ENCODE measurements around the gene LTF.

GRCh38 chr3:46413951-46414350 lies 50.8 kb downstream of the LTF start:
- TF ChIP-seq CTCF (conservative IDR thresholded peaks at IDR 0.05; ENCODE audit: low read depth in 2 of 2), result no peak
- no peak for TF ChIP-seq EZH2phosphoT487 (IDR thresholded peaks at IDR 0.05; ENCODE audit: unreplicated experiment)
- TF ChIP-seq STAT1 (IDR thresholded peaks at IDR 0.05; ENCODE audit: unreplicated experiment), result no peak
- no peak for TF ChIP-seq EZH2 (IDR thresholded peaks at IDR 0.05; ENCODE audit: low read depth, unreplicated experiment)
- no peak for TF ChIP-seq POLR2AphosphoS5 (IDR thresholded peaks at IDR 0.05; ENCODE audit: low read depth)
- TF ChIP-seq REST (IDR thresholded peaks at IDR 0.05; ENCODE audit: unreplicated experiment), result no peak
- TF ChIP-seq JUNB (IDR thresholded peaks at IDR 0.05; ENCODE audit: unreplicated experiment), result no peak
- TF ChIP-seq CREB1 (CRISPR knock-in tag; IDR thresholded peaks at IDR 0.05; ENCODE audit: low read depth), result no peak
- no peak for TF ChIP-seq NANOG (IDR thresholded peaks at IDR 0.05; ENCODE audit: borderline replicate concordance)
- TF ChIP-seq ZNF114 (CRISPR knock-in tag; IDR thresholded peaks at IDR 0.05), result no peak
